Mesothelial cell of epicardium (in vitro differentiated cells): Measurements from ENCODE around the gene CWF19L2. TPM values are rescaled to one million over a fixed set of nuclear protein-coding genes. Genes with fewer than 3 reads are reported as not detected.
"Not testable (repeated sequence)": the region's sequence is repeated elsewhere in the genome, so short reads cannot be mapped to it uniquely, and the experiment has no call there.

Source experiments
- DNase-seq, 2 experiments: peaks; one replicate each; pipeline ENCODE4 v3.0.0; 2021; ENCODE audit warnings: low spot score in 2 of 2; ENCODE audit not compliant: unreplicated experiment in 2 of 2
- H3K27ac Mint-ChIP-seq: 2 replicates; pipeline ENCODE4 v1.8.0; 2021; ENCODE audit warnings: mixed read lengths
- H3K27me3 Mint-ChIP-seq: 2 replicates; pipeline ENCODE4 v1.8.0; 2021; ENCODE audit warnings: low read depth, mixed read lengths
- H3K36me3 Mint-ChIP-seq: 2 replicates; pipeline ENCODE4 v1.8.0; 2021; ENCODE audit warnings: mixed read lengths
- H3K4me1 Mint-ChIP-seq: 2 replicates; pipeline ENCODE4 v1.8.0; 2021; ENCODE audit warnings: mixed read lengths
- H3K4me3 Mint-ChIP-seq: 2 replicates; pipeline ENCODE4 v1.8.0; 2021; ENCODE audit warnings: mild to moderate bottlenecking, moderate library complexity, mixed read lengths
- H3K9me3 Mint-ChIP-seq: 2 replicates; pipeline ENCODE4 v1.8.0; 2021; ENCODE audit warnings: mixed read lengths
- total RNA-seq: library from RNA; stranded (reverse); gene quantifications from 3 replicates; pipeline ENCODE4 v1.2.1, GENCODE V29; 2021
- TF ChIP-seq, protein P1 (sequence below): fragments of 200-600 bp; sonication (generic); IDR thresholded peaks from one replicate; pipeline ENCODE4 v1.5.0; 2021; ENCODE audit warnings: antibody characterized with exemption; ENCODE audit not compliant: unreplicated experiment

Gene CWF19L2
- 15.9 to 18.0 TPM (median 17.1 TPM) in 3 replicates for total RNA-seq

DNA sequence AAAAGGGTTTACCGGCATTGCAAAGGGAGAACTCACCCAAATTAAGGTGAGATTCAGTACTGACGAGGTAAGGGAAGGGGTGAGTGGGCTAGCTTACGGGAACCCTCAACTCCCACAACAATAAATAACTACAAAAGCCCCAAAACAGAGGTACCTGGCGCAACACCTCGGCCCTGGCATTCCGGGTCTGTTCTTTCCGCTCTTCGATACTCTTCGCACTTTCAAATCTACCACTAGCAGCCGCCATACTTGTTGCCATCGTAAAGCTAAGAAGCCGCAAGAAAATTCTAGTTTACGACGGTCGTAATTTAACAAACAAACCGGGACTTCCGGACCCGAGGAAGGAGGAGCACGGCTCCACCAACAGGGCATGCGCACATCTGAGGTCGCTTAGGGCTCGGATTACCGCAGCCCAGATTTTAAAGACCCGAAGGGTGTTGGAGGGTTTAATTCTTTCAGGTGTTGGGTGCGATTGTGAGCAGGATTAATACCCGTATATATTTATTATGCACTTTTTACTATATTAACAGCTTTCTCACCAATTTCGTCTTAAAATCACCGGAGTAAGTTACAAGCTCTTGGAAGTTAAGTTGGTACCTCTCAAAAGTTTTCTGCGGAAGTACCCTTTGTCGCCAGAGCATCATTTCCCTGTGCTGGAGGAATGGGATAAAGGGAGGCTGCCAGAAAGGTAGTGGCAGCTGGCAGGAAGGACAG, at the start of gene CWF19L2:
CWF19L2 (minus strand) TSS at position 268 of the 714 bp plus-strand sequence; CDS start at position 259, 9 bp downstream.
- Mint-ChIP-seq H3K27me3 (peaks cover 21% of the 10 kb centered on the region), H3K4me3 (peak within 1 kb of the TSS; percentile 80), H3K36me3 (peaks cover 2% of the 10 kb centered on the region), H3K4me1 (peaks cover 22% of the 10 kb centered on the region), H3K27ac (peak within 1 kb of the TSS; percentile 74), H3K9me3 (no peaks in the 10 kb centered on the region)
- TF ChIP-seq, protein P1, sequence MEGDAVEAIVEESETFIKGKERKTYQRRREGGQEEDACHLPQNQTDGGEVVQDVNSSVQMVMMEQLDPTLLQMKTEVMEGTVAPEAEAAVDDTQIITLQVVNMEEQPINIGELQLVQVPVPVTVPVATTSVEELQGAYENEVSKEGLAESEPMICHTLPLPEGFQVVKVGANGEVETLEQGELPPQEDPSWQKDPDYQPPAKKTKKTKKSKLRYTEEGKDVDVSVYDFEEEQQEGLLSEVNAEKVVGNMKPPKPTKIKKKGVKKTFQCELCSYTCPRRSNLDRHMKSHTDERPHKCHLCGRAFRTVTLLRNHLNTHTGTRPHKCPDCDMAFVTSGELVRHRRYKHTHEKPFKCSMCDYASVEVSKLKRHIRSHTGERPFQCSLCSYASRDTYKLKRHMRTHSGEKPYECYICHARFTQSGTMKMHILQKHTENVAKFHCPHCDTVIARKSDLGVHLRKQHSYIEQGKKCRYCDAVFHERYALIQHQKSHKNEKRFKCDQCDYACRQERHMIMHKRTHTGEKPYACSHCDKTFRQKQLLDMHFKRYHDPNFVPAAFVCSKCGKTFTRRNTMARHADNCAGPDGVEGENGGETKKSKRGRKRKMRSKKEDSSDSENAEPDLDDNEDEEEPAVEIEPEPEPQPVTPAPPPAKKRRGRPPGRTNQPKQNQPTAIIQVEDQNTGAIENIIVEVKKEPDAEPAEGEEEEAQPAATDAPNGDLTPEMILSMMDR: no peak
- peak; percentile 79 to 82 for DNase-seq

DNA sequence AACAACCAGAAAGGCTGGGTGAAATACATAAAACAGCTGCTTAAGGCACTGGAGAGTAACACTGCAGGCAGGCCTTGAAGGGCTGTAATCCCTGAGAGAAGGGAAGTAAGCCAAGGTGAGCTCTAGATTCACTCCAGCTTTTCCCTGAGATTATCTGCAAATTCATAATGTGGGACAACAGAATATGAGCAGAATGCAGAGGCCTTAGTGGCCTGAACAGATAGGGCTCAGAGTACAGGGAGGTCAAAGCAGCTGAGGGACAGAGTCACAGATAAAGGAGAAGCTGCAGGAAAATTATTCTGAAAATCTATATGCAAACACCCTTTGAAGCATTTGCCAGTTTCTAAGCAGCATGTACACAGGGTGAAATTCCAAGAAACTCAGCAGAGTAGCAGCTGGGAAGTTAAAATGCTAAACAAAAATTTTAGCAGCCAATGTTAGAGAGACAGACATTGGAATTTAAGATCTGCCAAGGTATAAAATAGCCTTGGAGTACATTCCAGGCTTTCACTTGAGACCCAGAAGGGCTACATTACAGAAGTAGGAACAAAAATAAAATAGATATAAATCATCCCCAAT, 48.1 kb upstream of the CWF19L2 start:
- TF ChIP-seq, protein P1: no peak
- H3K4me3 Mint-ChIP-seq: no peak overlapping the region
- H3K27me3 Mint-ChIP-seq: no peaks in the 10 kb centered on the region
- peaks cover 28% of the 10 kb centered on the region for H3K36me3 Mint-ChIP-seq
- H3K4me1 Mint-ChIP-seq: peaks cover 23% of the 10 kb centered on the region
- no peak for DNase-seq
- H3K27ac Mint-ChIP-seq: peak overlapping the region; percentile 94
- peaks cover 22% of the 10 kb centered on the region for H3K9me3 Mint-ChIP-seq

GRCh38 chr11:107504981-107505380, 47.4 kb upstream of the CWF19L2 start:
- Mint-ChIP-seq H3K36me3 (peaks cover 26% of the 10 kb centered on the region), H3K4me1 (peaks cover 23% of the 10 kb centered on the region), H3K27me3 (no peaks in the 10 kb centered on the region), H3K9me3 (peaks cover 22% of the 10 kb centered on the region), H3K27ac (peak overlapping the region; percentile 94), H3K4me3 (no peak overlapping the region)
- TF ChIP-seq, protein P1: no peak
- no peak for DNase-seq

- Mint-ChIP-seq H3K36me3 (peaks cover 20% of the 10 kb centered on the region), H3K4me1 (peaks cover 23% of the 10 kb centered on the region), H3K27ac (no peak overlapping the region), H3K27me3 (no peaks in the 10 kb centered on the region), H3K4me3 (no peak overlapping the region), H3K9me3 (peaks cover 16% of the 10 kb centered on the region)
- TF ChIP-seq, protein P1: no peak
- DNase-seq: no peak
These were observed 44.1 kb upstream of the CWF19L2 start for GRCh38 chr11:107501713-107502112.

GRCh38 chr11:107497371-107497770, 39.7 kb upstream of the CWF19L2 start:
- not testable (repeated sequence) for DNase-seq, H3K4me1 Mint-ChIP-seq, H3K4me3 Mint-ChIP-seq, H3K27me3 Mint-ChIP-seq, H3K27ac Mint-ChIP-seq
- Mint-ChIP-seq H3K36me3 (peaks cover 11% of the 10 kb centered on the region), H3K9me3 (peaks cover 11% of the 10 kb centered on the region)

DNA sequence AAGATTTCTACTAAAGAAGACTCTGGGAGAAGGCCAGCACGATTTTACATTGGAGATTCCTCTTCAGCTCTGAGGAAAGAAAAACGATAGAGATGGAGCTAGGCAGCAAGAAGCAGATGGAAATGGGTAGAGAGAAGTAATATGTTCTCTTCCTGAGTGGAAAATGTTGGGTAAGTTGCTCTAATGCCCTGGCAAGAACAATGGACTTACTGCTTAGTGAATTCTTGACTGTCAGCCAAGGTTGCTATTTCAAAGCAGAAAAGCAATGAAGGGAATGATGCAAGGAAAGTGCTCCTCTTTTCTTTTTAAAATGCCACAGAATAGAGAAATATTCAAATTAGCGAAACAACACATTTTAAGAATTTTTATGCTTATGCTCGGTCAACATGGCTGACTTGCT, 38.4 kb upstream of the CWF19L2 start:
- no peak for DNase-seq
- H3K4me1 Mint-ChIP-seq: no peaks in the 10 kb centered on the region
- H3K9me3 Mint-ChIP-seq: peaks cover under 1% of the 10 kb centered on the region

More for the DNA sequence above, 38.4 kb upstream of the CWF19L2 start:
- Mint-ChIP-seq H3K4me3 (no peak overlapping the region), H3K27me3 (peaks cover 6% of the 10 kb centered on the region), H3K36me3 (peaks cover under 1% of the 10 kb centered on the region), H3K27ac (no peak overlapping the region)
- TF ChIP-seq, protein P1: no peak
